NCI-H2029 (cell line): ENCODE results near the gene BHLHE41.
A peak's percentile ranks its signal among the peaks of the same experiment; 100 is the strongest.

Source experiments
- DNase-seq: peaks from one replicate; lab custom pipeline; 2025; lab: John Stamatoyannopoulos, UW

BHLHE41 gene

GRCh38 chr12:26134540-26134939 is 9.7 kb upstream of the BHLHE41 start:
- no peak for DNase-seq

DNA sequence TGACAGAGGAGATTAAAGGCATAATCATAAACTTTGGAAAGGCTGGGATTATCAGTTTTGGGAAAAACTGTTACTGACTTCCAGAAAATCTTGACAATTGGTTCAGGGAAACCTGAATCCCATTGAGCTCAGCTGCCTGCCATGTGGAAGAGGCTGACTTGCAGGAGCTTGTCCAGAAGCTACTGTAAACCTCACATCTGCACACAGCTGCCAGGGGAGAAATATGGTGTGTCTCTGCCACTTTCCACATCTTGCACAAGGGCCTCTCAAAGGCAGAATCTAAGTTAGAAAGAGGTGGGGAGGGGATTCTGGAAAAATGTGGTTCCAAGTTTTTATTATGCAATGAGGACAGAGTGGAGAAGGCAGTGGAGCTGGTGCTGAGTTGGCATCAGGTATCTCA is 8.7 kb upstream of the BHLHE41 start:
- no peak for DNase-seq

- DNase-seq: no peak
These were observed 8.0 kb upstream of the BHLHE41 start for GRCh38 chr12:26132866-26133265.

DNA sequence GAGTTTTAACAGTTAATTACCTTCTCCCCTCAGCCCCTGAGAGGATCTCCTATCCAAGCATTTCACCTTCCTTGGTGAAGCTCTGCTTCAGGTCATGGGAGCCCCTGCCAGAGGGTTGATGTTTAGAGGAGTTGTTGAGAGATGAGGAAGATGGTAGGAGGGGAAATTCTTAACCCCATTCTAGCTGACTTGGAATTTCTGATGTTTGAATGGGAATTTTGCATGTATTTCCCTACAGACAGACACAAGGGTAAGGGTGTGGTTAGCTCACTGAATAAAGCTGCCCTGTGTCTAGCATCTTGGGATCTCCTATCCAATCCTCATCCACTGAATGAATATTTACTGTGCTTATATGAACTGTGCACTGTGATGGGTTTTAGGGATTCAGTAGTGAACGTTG is 7.1 kb upstream of the BHLHE41 start:
- no peak for DNase-seq

DNA sequence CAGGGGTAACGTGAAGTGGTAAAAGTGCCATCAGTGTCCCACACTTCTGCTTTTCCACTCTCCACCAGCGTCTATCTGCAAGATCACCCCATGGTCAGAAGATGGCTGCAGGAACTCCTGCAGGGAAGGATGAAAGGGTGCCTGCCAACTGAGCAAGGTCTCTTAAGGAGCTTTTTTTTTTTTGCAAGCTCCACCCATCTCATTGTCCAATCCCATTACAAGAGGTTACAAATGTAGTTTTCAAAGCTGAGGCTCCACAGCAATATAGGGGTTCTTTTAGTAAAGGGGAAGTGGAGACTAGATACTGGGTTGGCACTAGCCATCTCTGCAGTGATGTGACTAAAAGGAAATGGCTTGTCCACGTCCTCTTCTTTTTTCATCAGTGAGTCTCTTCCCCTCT is 5.9 kb upstream of the BHLHE41 start:
- DNase-seq: no peak

DNA sequence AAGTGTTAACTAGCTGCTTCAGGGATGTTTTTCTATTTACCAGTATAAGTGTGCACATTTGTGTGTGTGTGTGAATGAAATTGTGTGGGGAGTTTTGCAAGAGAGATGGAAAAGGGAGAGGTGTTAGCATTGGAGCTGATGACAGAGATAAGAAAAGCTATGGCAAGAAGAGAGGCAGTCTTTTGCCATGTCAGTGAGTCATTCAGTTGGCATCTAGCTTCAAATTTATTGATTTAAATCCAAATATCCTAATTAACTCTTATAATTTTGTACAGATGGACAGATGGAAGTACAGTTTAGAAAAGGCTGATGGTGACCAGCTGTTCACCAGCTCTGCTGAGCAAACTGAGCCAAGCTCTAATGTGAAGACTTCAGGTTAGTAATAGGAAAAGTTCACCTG is 3.3 kb upstream of the BHLHE41 start:
- DNase-seq: no peak

DNA sequence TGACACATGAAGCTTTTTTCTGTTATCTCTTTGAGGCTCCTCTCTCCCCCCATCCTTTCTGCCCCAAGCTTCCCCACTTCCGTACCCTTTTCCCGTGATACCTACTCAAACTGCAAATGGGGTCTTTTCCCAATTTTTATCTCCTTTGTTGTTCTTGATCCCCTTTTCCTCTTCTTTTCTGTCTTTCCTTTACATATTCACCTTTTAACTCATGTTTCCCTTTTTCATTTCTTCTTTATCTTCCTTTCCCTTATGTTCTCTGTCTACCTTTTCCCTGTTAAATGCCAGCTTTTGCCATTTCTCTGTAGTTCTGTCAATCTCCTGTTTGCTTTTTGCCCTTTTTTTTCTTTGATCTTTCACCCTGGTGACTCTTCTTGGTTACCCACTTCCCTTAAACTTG is 2.6 kb upstream of the BHLHE41 start:
- DNase-seq: no peak

DNA sequence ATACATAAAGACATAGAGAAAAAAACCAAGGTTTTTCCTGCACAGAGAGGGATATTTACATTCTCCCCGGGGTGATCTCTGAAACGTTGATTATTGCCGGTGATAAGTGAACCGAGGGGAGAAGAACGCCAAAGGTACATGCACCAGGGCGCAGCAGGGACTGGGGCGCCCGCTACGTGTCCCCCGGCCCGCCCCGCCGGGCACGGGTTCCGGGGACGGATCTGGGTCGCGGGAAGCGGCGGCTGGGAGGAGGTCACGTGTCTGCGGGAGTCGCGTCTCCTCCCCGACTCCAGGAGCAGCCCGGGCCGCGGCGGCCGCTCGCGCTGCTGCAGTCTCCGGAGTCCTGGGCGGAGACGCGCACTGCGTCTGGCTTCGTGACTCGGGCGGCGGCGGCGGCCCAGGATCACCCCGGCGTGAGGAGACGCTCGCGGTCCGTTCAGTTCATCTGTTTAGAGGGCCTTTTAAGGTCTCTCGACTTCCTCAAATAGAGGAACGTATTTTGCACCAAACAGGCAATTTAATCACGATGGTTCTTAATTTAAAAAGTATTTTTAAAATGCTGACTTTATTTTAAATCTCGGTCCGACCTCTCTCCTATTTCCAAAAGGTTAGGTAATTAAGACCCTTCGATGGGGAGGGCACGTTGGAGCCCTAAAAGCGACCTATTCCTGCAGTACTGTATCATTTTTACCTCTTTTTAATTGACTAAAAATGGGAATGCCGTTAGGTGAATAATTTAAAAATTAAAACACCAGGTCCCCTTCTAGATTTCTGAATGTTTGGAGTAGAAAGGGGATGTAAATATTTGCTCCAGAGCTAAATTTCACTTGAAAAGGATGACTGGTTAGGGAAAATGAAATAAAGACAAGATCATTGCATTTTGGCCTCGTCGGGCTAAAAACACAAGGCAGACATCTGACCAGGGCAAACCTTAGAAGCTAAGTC is 1.8 kb upstream of the BHLHE41 start:
- DNase-seq: peak; percentile 55

GRCh38 chr12:26125400-26126339 is 833 bp upstream of the BHLHE41 start:
- peak; percentile 58 for DNase-seq

- DNase-seq: no peak
These were observed 1.3 kb downstream of the BHLHE41 start for GRCh38 chr12:26123482-26123980.

DNA sequence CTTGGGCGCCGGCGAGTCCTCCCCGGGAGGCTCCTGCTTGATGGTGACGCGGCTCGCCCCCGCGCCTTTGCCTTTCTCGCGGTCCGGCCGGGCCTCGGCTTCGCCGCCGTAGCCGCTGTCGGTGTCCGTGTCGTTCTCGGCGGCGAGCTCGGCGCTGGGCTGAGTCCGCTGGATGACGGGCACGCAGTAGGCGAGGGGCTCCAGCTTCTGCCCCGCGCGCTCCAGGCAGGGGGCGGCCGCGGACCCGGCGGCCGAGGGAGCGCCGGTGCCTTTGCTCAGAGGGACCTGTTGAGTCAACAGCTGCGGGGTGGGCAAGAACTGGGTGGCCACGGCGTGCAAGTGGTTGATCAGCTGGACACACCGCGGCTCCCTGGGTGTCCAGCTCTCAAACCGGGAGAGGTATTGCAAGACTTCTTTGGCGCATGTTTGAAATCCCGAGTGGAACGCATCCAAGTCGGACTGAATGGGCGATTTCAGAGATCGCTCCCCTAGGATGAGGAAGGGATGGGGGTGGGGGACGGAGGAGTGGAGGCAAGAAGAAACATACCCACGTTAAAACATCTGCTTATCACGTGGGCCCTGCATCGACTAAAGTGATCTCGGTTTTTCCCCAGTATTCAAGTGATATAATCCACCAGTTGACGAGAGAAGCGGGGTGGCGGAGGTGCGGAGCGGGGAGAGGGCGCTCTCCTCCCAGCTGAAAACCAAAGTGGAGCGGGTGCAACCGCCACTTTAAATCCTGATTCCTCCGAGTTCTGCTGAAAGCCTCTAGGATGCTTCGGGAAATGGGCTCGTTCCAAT is 2.0 kb downstream of the BHLHE41 start:
- DNase-seq: no peak

- no peak for DNase-seq
These were observed 2.7 kb downstream of the BHLHE41 start for GRCh38 chr12:26122061-26122680.

DNA sequence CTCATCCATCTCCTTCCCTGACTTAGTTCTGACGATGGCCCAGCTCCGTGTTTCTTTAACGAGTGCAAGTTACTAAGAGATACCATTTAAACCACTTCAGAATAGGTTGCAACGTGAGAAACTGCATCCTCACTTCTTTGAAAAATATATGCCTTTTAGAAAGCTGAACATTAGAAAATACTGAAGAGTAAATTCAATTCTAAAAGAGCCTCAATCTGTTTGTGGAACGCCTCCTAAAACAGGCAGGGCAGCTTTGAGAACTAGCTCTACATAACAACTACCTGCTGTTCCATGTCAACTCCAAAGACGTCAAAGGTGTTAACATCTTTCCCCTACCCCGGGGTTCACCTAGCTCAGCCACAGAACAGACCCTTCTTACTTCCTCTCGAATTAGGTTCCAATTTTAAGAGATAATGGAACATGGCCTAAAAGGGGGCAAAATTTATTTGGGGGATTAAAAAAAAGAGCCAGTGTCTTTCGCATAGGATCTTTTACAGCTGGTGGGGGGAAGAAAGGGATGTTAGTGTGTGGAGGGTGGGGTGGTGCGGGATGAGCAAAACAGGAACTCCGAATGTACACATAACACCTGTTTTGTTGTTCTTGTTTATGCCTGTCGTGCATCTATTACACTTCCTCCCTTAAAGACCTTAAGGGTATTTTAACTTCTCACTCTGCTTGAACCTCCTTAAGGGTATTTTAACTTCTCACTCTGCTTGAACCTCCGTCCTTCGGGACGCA is 3.3 kb downstream of the BHLHE41 start:
- DNase-seq: no peak

- no peak for DNase-seq
These were observed 4.1 kb downstream of the BHLHE41 start for GRCh38 chr12:26120561-26121274.

- DNase-seq: no peak
These were observed 5.3 kb downstream of the BHLHE41 start for GRCh38 chr12:26119391-26119989.

DNA sequence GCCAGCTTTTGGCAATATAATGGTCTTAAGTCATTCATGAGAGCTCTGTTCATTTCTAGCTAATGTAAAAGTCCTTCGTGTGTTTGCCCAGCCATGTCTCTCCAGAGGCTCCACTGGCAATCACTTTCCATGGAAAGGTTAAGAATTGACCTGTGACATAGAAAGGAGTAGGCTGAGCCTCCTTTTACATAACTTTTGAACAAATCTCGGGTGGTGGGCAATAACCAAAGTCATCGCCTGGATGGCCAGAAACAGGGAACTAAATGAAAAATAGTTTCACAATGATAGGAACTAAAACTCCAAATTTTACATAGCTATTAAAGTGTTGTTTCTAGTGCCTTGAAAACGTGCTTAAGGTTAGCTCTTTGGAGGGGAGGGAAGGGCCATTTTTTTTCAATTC is 6.5 kb downstream of the BHLHE41 start:
- no peak for DNase-seq

- no peak for DNase-seq
These were observed 7.8 kb downstream of the BHLHE41 start for GRCh38 chr12:26116829-26117715.

DNA sequence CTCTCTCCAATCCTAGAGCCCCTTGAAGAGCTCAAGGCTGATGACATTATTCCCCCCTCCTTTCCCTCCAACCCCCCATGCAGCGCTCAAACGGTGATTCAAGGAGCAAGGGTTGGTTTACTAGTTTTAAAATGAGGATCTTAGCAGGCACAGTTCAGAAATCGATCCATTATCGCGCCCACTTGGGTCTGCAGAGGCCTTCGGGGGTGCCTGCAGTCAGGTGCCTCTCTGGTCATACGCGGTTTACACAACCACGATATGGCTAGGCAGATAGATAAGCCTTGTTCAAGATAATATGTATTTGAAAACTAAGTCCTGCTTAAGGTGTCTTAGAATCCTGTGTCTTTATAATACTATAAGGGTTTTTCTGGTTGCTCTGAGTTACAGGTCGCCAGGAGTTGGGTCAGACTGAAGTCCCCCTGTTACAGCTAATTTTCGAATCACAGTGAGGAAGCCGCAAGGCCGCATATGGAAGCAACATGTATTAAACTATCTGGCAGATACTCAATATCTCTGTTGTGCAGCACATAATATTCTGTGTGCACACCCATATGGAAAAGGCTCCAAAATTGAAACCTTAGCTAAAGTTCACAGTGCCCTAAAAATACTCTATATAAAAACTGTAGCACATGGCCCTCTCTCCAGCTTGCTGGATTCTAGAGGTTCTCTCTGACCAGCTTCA is 10.0 kb downstream of the BHLHE41 start:
- DNase-seq: no peak
